GM18520 (cell line): ENCODE results near the gene ALK.

Source experiments
- ATAC-seq: cut with Tn5 transposase; IDR thresholded peaks from one replicate; pipeline ENCODE4 v1.9.1; 2021; ENCODE audit not compliant: unreplicated experiment

The ALK gene

DNA sequence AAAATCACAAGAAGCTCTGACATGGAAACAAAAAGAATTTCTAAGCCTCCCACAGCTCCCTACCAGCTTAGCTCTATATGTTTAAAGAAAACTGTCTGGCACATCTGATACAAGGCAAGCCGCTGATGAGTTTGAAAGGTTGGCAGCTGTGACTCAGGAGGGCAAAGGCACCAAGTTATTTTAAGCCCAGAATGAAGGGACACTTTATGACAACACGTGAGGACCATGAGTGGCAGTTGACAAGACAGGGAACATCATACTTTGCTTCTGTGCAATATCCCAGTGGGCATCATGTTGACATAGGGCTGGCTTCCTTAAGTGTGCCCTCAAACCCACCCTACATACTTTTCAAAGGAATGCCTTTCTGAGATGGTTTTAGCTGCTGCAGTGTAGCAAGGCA lies 533.3 kb downstream of the ALK start:
- ATAC-seq: no peak

DNA sequence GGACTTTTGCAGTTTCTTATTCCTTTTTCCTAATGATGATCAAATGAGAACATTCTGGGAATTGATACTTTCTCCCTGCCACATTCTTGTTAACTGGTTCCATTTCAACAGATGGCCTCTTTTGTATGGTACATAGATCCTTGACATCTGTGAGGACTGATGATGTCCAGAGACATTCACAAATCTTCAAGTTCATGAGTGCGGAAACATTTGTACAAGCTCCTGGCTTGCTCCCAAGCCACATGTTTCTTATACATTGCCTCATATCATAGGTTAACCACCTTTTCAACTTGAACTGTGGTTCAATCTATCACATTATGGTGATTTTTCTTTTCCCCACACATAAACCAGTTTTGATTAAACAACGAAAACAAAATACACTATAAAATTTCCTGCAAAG lies 538.9 kb downstream of the ALK start:
- no peak for ATAC-seq

DNA sequence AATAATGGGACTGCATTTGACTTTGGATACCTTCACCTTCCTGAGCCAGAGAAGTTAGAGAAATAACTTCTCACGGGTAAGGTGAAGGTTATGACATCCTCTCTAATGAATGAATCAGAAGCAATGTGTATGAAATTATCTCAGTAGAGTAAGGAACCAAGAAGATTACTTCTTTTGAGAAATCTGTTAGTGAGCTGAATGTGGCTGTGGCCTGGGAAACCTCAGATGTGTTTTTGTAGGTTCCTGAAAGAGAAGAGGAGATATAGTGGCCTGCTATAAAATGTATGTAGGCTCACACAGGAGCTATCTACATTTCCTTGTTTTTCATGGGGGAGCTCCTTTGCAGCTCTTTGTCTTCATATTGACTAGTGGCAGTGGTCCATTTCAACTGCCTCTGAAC lies 543.6 kb downstream of the ALK start:
- no peak for ATAC-seq

DNA sequence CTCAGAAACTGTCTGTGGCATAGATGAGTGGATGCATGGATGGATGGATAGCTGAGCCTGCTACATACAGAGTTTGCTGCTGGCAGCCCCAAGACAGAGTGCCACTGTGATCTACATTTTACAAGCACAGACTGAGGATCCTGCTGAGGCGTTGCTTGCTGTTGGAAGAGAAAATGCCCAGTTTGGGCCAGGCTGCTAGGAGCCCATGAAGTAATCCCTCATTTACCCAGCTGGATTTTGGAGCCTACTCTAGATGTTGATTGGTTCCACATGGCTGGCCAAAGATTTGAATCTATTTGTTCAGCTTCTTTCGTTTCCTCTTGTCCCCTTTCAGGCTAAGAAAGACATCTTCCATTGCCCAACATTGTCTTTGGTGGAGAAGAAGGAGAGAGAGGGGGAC lies 544.8 kb downstream of the ALK start:
- ATAC-seq: no peak

DNA sequence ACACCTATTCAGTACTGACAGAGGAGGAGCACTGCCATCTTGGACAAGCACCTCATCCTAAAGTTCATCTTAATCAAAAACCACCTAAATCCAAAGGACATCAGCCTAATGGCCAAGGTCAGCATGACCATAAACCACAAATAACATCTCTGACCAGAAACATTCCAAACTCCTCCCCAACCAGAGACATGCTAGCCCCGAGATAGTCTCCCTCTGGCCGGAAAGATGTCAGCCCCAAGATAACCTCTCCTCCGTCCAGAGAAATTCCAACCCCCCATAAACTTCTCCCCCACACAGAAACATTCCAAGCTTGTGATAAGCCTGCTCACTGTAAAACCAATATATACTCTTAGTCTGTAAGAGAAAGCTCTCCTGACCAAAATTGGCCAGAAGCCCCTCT lies 545.5 kb downstream of the ALK start:
- no peak for ATAC-seq

DNA sequence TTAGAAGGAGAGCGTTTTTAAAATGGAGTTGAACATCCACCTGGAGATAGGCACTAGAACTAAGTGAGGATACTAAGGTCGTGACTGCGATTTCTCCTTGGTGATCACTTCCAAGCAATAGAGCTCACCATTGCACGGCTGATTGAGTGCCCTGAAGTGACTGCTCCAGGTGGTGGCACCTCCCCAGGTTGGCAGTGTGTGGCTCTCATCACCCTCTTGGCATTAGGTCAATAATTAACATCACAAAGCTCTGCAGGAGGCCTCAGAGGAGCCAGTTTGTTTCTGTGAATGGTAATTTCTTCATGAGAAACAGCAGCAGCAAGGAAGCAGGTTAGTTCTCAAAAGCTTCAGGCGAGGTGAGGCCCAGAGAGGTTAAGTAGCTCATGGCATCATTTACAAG lies 546.6 kb downstream of the ALK start:
- ATAC-seq: no peak

DNA sequence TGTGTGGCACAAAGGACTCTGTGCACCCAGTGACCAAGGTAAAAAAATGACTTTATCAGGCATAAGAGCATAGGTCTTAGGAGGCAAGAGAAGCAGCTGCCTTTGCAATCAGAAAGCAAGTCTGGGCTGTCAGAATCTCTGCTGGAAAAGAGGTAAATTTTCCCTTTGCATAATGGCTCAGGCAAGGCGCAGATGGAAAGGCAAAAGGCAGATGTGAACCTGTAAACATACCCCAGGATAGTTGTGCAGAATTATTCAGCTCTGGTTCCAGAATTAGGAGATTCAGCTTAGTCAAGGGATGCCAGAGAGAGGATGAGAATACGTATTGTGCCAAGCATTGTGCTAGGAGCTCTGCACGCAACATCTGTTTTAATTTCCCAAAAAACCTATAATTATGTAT lies 547.5 kb downstream of the ALK start:
- ATAC-seq: no peak

DNA sequence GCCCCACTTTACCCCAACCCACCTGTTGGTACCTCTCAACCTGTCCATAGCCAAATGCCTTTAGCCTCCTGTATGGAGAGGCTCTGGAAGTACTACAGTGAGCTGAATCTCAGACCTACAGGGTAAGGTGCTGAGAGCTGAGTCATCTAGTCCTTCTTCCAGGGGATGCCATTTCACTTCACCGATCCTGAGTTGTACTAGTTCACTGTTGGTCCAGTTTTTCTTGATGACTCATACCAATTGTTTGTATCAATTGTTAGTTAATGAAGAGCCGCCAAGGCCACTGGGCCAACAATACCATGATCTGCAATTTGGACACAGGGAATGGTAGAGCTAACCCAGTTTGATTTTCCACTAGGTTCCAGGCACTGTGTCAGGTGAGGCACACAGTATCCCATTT lies 549.2 kb downstream of the ALK start:
- ATAC-seq: no peak

DNA sequence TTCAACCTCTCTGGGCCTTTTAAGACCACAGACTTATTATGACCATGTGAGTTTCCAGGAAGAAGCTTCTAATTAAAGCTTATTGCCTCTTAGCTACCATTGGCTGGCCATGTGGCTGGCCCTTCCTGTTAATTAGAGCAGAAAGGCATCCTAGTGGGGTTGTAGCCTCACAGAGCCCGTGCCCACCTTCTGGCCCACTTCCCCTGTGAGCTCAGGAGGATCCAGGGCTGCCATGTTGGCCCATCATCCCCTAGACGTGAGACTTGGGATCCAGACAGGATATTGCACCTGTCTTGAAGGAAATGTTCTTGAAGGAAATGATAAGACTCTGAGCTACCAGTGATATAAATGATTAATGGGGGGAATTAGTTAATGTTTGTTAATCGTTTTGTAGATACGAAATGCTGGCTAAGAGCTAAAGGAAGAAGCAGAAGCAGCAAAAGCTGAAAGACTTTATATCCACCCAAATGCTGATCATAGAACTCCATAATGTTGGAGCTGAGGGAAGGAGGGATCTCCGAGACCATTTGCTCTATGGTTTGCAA lies 550.7 kb downstream of the ALK start:
- ATAC-seq: no peak

DNA sequence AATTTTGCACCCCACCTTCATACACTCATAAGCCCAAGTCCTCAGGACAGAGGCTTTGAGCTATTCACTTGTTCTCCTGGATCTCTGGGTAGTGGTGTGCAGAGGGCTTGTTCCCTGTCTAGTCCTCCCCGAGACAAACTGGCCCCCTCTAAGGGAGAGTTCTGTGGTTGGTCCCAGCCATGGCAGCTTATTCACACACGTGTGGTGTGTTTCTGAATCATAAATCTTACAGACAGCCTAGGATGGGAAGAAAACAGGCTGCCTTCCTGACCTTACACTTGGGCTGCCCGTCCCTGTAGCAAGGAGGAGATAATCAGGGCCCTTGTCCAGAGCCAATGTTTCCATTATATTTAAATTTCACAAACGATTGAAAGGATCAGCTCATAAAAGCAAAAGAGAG lies 551.2 kb downstream of the ALK start:
- no peak for ATAC-seq

DNA sequence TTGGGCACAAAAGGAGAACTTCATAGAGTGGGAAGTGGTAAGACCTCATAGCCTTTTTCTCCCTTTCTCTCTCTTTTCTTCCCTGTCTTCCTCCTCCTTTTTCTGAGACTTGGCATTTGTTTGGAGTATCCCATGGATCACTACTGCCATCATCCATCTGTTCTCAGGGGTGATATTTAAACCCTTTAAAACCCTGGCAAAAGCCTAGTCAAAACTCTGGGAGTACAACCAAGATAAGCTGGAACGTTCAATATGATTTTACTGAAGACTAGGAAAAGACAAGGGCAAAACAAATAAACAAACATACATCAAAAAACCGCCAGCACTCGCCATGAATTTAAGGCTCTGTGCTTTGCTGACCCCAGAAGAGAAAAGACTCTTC lies 552.7 kb downstream of the ALK start:
- ATAC-seq: no peak

DNA sequence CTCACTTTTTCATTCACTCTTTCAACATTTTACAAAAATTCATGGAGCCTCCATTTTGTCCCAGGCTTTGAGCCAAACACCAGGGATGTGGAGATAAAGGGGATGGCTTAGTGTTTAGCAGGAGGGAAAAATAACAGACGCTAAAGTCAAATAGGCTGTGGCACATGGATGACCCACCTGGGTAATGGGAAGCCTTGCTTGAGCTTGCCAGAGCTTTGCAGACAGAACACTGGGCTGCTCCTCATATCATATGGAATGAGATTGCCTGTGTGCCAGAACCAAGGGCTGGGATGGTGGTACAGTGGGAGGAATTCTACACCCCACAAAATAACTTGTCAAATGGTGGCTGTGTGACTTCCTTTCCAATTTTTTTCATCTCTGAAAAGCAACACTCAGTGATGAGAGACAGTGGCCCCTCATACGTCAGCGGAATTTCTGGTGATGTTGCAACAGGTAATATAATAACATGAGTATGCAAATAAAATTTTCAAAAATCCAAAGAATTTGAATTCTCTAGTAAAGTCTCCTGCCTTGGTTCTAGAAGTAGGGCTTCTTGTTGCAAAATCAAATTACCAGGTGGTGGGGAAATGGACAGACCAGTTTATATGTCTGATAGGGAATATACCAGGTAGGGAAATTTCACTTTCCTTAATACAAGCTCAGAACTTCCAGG lies 553.3 kb downstream of the ALK start:
- no peak for ATAC-seq

DNA sequence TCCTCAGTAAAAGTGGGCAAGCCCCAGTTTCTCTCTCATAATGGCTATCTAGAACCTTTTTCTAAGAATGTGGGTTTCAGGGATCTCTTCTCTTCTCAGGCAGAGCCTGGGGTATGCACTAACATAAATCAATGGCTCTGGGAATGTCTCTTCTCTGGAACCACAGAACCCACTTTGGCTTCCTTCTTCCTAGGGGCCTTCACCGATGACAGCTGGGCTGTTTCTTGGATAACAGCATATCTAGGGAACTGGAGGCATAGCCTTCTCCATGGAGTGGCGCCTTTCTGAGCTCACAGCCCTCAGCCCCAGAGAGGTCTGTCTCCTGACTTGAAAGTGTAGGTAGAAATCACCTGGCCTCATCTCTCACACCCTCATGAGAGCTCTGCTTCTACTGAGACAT lies 558.3 kb downstream of the ALK start:
- ATAC-seq: no peak

DNA sequence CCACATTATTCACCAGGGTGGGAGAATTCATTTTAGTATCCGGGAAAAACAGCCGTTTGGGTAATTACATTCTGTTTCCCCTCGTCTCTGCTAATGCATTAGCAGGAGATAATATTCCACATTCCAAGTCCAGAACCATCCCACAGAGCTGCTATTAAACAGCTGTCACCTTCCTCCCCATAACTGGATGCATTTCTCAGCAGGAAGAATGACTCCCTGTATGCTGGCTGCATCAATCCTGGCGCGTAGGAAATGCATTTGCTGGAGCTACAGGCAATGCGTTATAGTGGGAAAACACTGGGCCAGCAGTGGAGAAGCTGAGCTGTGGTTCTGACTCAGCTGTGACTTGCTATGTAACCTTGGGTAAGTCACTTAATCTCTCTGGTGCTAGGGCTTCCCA lies 560.2 kb downstream of the ALK start:
- ATAC-seq: no peak

DNA sequence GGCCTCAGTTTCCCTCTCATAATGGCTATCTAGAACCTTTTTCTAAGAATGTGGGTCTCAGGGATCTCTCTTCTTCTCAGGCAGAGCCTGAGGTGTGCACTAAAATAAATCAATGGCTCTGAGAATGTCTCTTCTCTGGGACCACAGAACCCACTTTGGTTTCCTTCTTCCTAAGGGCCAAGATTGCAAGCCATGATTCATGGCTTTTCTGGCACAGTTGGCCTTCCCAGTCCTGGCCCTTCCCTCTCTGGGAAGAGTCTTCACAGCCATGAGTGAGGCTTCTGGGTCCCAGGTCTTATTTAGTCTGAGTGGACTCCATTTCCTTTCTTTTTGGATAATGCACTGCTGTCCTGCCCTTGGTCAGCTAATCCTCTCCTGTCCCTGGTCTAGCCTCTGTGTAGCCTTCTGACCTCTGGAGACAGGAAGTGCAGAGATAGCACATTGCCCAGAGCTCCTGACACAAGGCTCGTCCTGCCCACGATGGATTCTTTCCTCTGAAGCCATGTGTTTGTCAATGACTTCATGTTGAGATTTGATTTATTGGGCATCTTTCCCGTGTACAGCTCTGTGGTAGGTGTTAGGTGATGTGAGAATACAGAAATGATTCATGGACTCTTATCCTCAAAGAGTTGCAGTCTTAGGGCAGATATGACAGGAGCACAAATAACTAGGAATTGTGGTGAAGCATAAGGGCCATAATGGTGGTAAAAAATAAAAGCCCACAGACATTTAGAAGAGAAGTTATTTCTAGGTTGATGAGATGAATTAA lies 561.2 kb downstream of the ALK start:
- ATAC-seq: no peak

DNA sequence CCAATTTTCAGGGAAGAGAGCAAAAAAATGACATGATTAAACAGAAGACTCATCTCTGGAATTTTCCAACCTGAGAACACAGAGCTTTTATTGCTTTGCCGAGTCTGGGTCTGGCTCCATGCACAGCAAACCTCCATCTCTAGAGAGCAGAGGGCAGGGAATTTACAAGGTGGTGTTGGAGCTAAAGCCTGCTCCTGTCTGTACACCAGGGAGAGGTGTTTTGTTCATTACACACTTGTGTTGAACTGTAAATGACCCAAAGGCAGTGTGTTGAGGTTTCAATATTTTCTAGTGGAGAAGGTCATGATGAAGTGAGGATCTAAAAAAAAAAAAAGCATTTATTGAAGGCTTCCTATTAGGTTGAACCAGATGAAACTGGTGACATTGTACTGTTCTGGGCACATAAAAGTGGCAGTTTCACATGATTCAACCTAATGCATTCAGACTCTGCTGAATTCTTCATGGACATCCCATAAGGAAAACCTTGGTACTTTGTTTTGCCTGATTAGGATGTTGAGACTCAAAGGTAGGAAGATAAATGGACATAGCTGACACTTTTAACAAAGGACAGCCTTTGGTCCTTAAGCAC lies 567.9 kb downstream of the ALK start:
- ATAC-seq: no peak

DNA sequence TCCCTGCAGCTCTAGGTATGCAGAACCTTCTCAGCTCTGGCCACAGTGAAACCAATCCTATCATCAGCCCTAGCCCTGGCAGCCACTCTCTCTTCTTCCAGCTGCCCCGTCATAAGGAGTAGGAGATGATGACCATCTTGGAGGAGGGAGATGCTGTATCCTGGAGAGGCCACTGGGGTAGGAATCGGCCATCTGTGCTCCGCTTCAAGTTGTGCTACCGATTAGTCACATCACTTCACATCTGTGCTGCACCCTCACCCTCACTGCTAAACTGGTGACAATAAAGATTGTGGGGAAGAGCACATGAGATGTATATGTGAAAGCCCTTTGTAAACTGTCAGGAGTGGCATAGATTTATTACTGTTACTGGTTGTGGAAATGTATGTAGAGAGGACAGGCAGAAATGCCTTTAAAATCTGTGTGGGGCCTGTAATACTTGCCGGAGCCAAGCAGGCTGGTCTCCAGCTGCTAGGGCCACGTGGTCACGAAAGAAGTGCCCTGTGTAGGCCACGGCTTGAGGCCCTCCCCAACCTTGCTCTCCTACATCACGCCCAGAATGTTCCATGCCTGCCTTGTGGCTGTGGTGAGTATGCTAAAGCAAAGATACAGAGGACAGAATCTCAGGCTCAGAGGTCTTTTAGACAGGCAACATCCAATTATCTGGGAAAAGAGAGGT lies 569.3 kb downstream of the ALK start:
- no peak for ATAC-seq

DNA sequence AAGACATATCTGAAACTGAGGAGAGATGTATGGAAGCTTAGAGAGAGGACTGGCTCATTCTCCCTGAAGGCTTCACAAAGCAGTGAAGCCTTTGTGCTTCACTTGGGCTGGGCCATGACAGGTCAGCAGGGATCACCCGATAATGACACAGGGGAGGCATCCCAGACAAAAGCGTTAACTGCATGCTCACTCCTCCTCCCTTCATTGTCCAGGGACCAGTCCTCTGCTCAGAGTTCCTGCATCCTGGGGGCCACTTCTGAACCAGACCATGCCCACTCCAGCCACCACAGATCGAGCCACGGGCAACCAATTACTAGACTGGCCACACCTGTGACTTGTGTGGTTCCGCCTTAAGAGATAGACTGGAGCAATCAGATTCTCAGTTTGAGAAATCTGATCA lies 570.1 kb downstream of the ALK start:
- ATAC-seq: no peak

DNA sequence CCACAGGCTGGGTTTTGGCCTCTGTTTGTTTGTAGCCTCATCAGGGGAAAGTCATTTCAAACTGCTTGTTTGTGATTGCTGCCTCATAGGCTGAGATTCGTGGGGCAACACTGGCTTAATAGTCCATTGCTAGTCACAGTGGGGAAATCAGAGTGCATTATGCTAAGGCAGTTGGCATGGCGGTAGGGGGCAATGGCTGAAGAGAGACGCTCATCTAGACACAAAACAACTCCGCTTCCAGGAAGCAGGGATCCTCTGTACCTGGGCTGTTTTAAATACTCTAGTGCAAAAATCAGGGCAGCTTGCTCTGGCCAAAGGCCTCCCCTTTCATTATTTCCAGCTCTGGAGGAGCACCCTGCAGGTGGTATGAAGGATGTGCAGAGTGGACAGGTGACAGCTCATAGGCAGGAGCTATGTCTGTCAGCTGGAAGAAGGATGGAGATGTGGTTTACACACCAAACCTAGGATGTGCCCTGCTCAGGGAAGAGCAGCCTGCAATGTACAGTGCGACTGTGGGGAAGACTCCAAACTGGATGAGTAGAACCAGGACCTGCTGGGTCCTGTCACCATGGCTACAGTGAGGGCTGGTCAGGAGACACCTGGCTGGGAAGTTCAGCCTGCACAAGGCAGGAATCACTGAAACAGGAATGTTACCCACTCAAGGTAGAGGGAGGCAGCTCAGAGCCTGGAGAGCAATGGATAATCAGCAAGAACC lies 571.9 kb downstream of the ALK start:
- no peak for ATAC-seq

DNA sequence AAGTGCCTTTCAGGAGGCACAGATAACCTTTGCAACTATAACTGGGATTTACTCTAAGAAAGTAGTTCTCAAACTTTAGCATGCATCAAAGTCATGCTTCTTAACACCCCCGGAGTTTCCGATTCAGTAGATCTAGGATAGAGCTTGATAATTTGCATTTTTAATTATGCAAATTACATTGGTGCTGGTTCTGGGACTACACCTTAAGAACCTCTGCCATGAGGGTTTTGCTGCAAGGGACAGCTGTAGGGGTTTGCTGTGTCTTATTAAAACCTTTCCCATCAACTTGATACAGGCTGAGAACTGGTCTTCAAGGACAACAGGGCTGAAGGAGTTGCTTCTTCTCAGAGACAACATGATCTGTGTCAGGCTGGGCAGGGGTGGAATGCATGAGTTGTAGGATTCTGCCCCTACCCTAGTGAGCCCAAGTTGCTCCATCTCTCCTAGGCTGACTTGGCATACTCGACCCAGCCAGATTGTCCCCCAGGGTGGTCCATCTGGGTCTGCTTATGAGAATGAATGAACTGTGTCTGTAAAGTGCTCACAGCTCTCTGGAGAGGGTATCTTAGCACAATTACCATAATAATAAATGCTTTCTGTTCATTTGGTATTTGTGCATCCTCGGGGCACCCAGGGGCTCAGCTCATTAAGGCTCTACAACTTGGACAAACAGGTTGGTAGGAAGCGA lies 573.5 kb downstream of the ALK start:
- ATAC-seq: no peak

DNA sequence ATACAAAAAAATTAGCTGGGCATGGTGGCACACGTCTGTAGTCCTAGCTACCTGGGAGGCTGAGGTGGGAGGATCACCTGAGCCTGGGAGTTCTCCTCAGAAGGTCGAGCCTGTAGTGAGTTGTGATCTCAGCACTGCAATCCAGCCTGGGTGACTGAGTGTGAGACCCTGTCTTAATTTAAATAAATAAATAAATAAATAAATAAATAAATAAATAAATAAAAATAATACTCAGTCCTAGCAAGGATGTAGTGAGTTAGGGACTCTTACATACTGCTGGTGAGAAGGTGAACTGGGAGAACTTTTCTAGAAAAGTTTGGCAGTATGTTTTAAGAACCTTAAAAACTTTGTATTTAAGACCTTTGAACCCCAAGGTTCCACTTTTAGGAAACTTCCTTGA lies 576.1 kb downstream of the ALK start:
- ATAC-seq: no peak
